ENCODE data around the gene PLAAT3. TPM values are rescaled to one million over a fixed set of nuclear protein-coding genes. Genes with fewer than 3 reads are reported as not detected.

The PLAAT3 gene
- total and polyA plus RNA-seq, 2 of the 8 experiments (the other 6 are each of a cell fraction or from before 2014, with no cell fraction given), result 109 to 190 TPM

- Histone ChIP-seq H3K79me1 (ENCODE audit: low read depth, low read length) (no peaks in the 10 kb centered on the region), H4K20me1 (replicated peaks in 1 of 2; ENCODE audit: control insufficient read depth in 1 of 2, insufficient read depth in 2 of 2, low read length in 2 of 2) (no peaks in the 10 kb centered on the region), H3K14ac (ENCODE audit: insufficient read length) (no peak overlapping the region), H2AK5ac (ENCODE audit: low read depth, low read length) (no peak overlapping the region), H3K9me3 (ENCODE audit: insufficient read depth in 2 of 2, low read depth in 1 of 2, low read length in 1 of 2) (no peaks in the 10 kb centered on the region), H3K4me3 (ENCODE audit: extremely low read depth in 1 of 4, insufficient read depth in 2 of 4, low read depth in 3 of 4, low read length in 4 of 4) (no peak overlapping the region), H3K4ac (replicated peaks; ENCODE audit: insufficient read length, low read depth, low read length) (no peak overlapping the region), H3K56ac (replicated peaks; ENCODE audit: insufficient read length, low read depth, low read length) (no peak overlapping the region), H3K23me2 (ENCODE audit: low read depth, low read length) (no peaks in the 10 kb centered on the region), H2AFZ (ENCODE audit: low read length) (no peak overlapping the region), H3K27me3 (replicated peaks in 1 of 4; ENCODE audit: control insufficient read depth in 3 of 4, extremely low read depth in 1 of 4, insufficient read depth in 3 of 4, low read length in 3 of 4) (no peaks in the 10 kb centered on the region), H2BK120ac (replicated peaks; ENCODE audit: low read depth, low read length) (no peak overlapping the region), H4K5ac (ENCODE audit: insufficient read length, low read depth, low read length) (no peak overlapping the region), H3K4me2 (ENCODE audit: insufficient read depth in 1 of 2, low read depth in 2 of 2, low read length in 2 of 2) (no peak overlapping the region), H3K4me1 (replicated peaks in 1 of 4; ENCODE audit: control insufficient read depth in 3 of 4, insufficient read depth in 4 of 4, low read length in 3 of 4) (peaks cover 0 to 5% (median 3%) of the 10 kb centered on the region in 4 experiments; a peak in 3 of 7 replicates), H3K18ac (ENCODE audit: extremely low read depth, low read length) (no peak overlapping the region), H3K36me3 (ENCODE audit: control insufficient read depth in 2 of 4, insufficient read depth in 4 of 4, low read length in 3 of 4) (no peaks in the 10 kb centered on the region), H3K9ac (replicated peaks in 1 of 4; ENCODE audit: extremely low read depth in 1 of 4, low read depth in 3 of 4, low read length in 3 of 4) (no peak overlapping the region), H2BK12ac (ENCODE audit: low read depth, low read length) (no peak overlapping the region; the same call in 1 of the 2 replicates), H4K91ac (replicated peaks; ENCODE audit: insufficient read length, low read length) (peak overlapping the region; percentile 98), H3K79me2 (ENCODE audit: control insufficient read depth in 1 of 2, insufficient read depth in 2 of 2, low read length in 2 of 2) (no peaks in the 10 kb centered on the region), H2BK20ac (ENCODE audit: low read length) (no peak overlapping the region), H4K8ac (ENCODE audit: extremely low read depth, insufficient read depth, low read length) (no peak overlapping the region), H3K23ac (ENCODE audit: insufficient read length) (no peak overlapping the region), H3K27ac (ENCODE audit: low read depth, low read length) (peak overlapping the region; percentile 19; the same call in 1 of the 2 replicates), H2BK5ac (ENCODE audit: low read depth, low read length) (peak overlapping the region; percentile 1; the same call in 1 of the 2 replicates), H2BK15ac (ENCODE audit: low read length) (no peak overlapping the region)
- CTCF ChIA-PET (ENCODE audit: partially characterized antibody), result interaction anchor here (0.6 to 2.5 kb wide), 4 partner anchors 14 to 88 kb away, joined by 3 to 8 read pairs (median 5); no protein-coding TSS in a partner anchor
- DNase-seq (ENCODE audit: low read depth in 1 of 2, low spot score in 2 of 2), result no peak
- TF ChIP-seq NRF1 (IDR thresholded peaks at IDR 0.05; ENCODE audit: low read depth, low read length) (no peak), JUND (IDR thresholded peaks at IDR 0.05; ENCODE audit: low read length) (no peak), RXRA (IDR thresholded peaks at IDR 0.05; ENCODE audit: insufficient read depth, low read depth, low read length) (no peak), BACH1 (IDR thresholded peaks at IDR 0.05; ENCODE audit: low read length) (peak; percentile 74), EP300 (IDR thresholded peaks at IDR 0.05; ENCODE audit: borderline replicate concordance in 1 of 2, low read depth in 2 of 2, low read length in 2 of 2) (peak in 1 of 2 experiments; percentile 75; a peak in 1 of 3 replicates)
- WGBS, 2 experiments (ENCODE audit: extremely low coverage in 1 of 2, insufficient coverage in 1 of 2, insufficient read length in 1 of 2, insufficient replicate concordance in 2 of 2, low coverage in 1 of 2, low lambda C conversion rate in 2 of 2, missing lambda C conversion rate in 1 of 2), result 84% methylated on average over 5 of the region's 5 CpGs; no CpG with 5 or more reads in 1 of the 2 experiments
- FAIRE-seq, result no peak
- POLR2A ChIA-PET (ENCODE audit: partially characterized antibody), result interaction anchor here (0.8 to 2.2 kb wide), 2 partner anchors 8 to 13 kb away, joined by 3 to 4 read pairs; no protein-coding TSS in a partner anchor
Observed at GRCh38 chr11:63567044-63567840, 47.0 kb downstream of the PLAAT3 start.
